HFFc6 (cell line): Measurements from ENCODE around the gene EDC3. TPM values are rescaled to one million over a fixed set of nuclear protein-coding genes. Genes with fewer than 3 reads are reported as not detected.
"Not testable (repeated sequence)": the region's sequence is repeated elsewhere in the genome, so short reads cannot be mapped to it uniquely, and the experiment has no call there.

Source experiments
- DNase-seq: peaks from one replicate; pipeline ENCODE4 v3.0.0-alpha.2; 2018
- H3K27ac Mint-ChIP-seq: 2 replicates; pipeline ENCODE4 v1.8.0; 2020; ENCODE audit warnings: mild to moderate bottlenecking, mixed read lengths
- H3K27me3 Mint-ChIP-seq: 2 replicates; pipeline ENCODE4 v1.8.0; 2021; ENCODE audit warnings: mild to moderate bottlenecking, moderate library complexity, mixed read lengths; ENCODE audit not compliant: insufficient read depth
- H3K36me3 Mint-ChIP-seq: 2 replicates; pipeline ENCODE4 v1.8.0; 2021; ENCODE audit warnings: low read depth, mixed read lengths
- H3K4me1 Mint-ChIP-seq: 2 replicates; pipeline ENCODE4 v1.8.0; 2020; ENCODE audit warnings: low read depth, mixed read lengths
- H3K4me3 Mint-ChIP-seq: 2 replicates; pipeline ENCODE4 v1.8.0; 2020; ENCODE audit warnings: mild to moderate bottlenecking, moderate library complexity, mixed read lengths
- H3K9me3 Mint-ChIP-seq: 2 replicates; pipeline ENCODE4 v1.8.0; 2020; ENCODE audit warnings: mild to moderate bottlenecking, mixed read lengths
- CTCF ChIP-seq: fragments of 200-600 bp; sonication (generic); IDR thresholded peaks from 2 replicates; pipeline ENCODE4 v1.5.0; 2021; ENCODE audit warnings: antibody characterized with exemption, mild to moderate bottlenecking
- total RNA-seq, 6 experiments: library from RNA; stranded (reverse); fragmentation: NEBNext Ultra II Directional; extraction: Animal tissue kit (Norgen Biotek cat#: 25700); gene quantifications; 2 replicates in 1 of 6; 3 replicates in 5 of 6; pipeline ENCODE4 v1.2.3, GENCODE V29; 2021

Gene EDC3
- total RNA-seq, 6 experiments from 2014 or later = 37.2 to 46.8 (median 40.8) TPM

- no peak for TF ChIP-seq CTCF
- no peaks in the 10 kb centered on the region for H3K27me3 Mint-ChIP-seq
- no peaks in the 10 kb centered on the region for H3K9me3 Mint-ChIP-seq
- H3K27ac Mint-ChIP-seq = peak overlapping the region; percentile 73
- DNase-seq = peak; percentile 45
- peaks cover 22% of the 10 kb centered on the region for H3K4me1 Mint-ChIP-seq
- H3K4me3 Mint-ChIP-seq = no peak overlapping the region
- no peaks in the 10 kb centered on the region; the same call in 1 of the 2 replicates for H3K36me3 Mint-ChIP-seq
Observed at GRCh38 chr15:74664028-74664616, 31.7 kb downstream of the EDC3 start.

GRCh38 chr15:74663303-74664027 is 32.4 kb downstream of the EDC3 start:
- no peak for DNase-seq
- H3K36me3 Mint-ChIP-seq = no peaks in the 10 kb centered on the region; the same call in 1 of the 2 replicates
- no peaks in the 10 kb centered on the region for H3K27me3 Mint-ChIP-seq
- H3K4me3 Mint-ChIP-seq = no peak overlapping the region
- no peaks in the 10 kb centered on the region for H3K9me3 Mint-ChIP-seq
- H3K4me1 Mint-ChIP-seq = peaks cover 23% of the 10 kb centered on the region
- peak overlapping the region; percentile 73 for H3K27ac Mint-ChIP-seq
- TF ChIP-seq CTCF = no peak

GRCh38 chr15:74662064-74662860 is 33.6 kb downstream of the EDC3 start:
- Mint-ChIP-seq H3K36me3 (no peaks in the 10 kb centered on the region; the same call in 1 of the 2 replicates), H3K4me1 (peaks cover 35% of the 10 kb centered on the region), H3K27me3 (no peaks in the 10 kb centered on the region; the same call in 1 of the 2 replicates), H3K27ac (no peak overlapping the region), H3K9me3 (no peaks in the 10 kb centered on the region), H3K4me3 (no peak overlapping the region)
- no peak for TF ChIP-seq CTCF
- no peak for DNase-seq

- not testable (repeated sequence) for H3K27ac Mint-ChIP-seq, H3K36me3 Mint-ChIP-seq, H3K4me3 Mint-ChIP-seq, DNase-seq, H3K27me3 Mint-ChIP-seq, H3K9me3 Mint-ChIP-seq
- peaks cover 37% of the 10 kb centered on the region for H3K4me1 Mint-ChIP-seq
Observed at GRCh38 chr15:74661280-74661679, 34.5 kb downstream of the EDC3 start.

- peaks cover 6% of the 10 kb centered on the region for H3K36me3 Mint-ChIP-seq
- H3K4me1 Mint-ChIP-seq = peaks cover 28% of the 10 kb centered on the region
- no peaks in the 10 kb centered on the region for H3K9me3 Mint-ChIP-seq
- H3K4me3 Mint-ChIP-seq = peak overlapping the region; percentile 16; the same call in 1 of the 2 replicates
- 0 out of 2 replicates have a peak, but pooled peaks have one; percentile 6 for TF ChIP-seq CTCF
- H3K27ac Mint-ChIP-seq = peak overlapping the region; percentile 59
- H3K27me3 Mint-ChIP-seq = no peaks in the 10 kb centered on the region; the same call in 1 of the 2 replicates
- no peak for DNase-seq
Observed at GRCh38 chr15:74657846-74658245, 38.0 kb downstream of the EDC3 start.
